IMR-90 (cell line): ENCODE data around the gene NUDCD2. TPM values are rescaled to one million over a fixed set of nuclear protein-coding genes. Genes with fewer than 3 reads are reported as not detected.
A peak's percentile ranks its signal among the peaks of the same experiment; 100 is the strongest.

ENCODE experiments used
- ATAC-seq: fragments of 200-7000 bp; cut with Tn5 transposase; 2 replicates; pipeline ENCODE4 v1.9.1; 2020; ENCODE audit warnings: low read depth, mild to moderate bottlenecking, moderate library complexity
- BruUV-seq: library from RNA; stranded (reverse); fragments of 400-500 nt; replicated peaks from 2 replicates; lab custom pipeline; 2021; lab: Mats Ljungman, UMichigan
- CTCF ChIA-PET: fragments of 300-600 bp; formaldehyde crosslinking; extraction: SDS; loops from one replicate; lab custom pipeline; 2021; ENCODE audit warnings: antibody characterized with exemption; lab: Yijun Ruan, JAX
- POLR2A ChIA-PET: fragments of 300-600 bp; sonication (Branson Sonifier 250); formaldehyde crosslinking; loops from one replicate; lab custom pipeline; 2022; ENCODE audit warnings: antibody characterized with exemption; ENCODE audit not compliant: unreplicated experiment; lab: Charles Lee
- DNase-seq: peaks from one replicate; pipeline ENCODE4 v3.0.0; 2013
- H2AFZ ChIP-seq: replicated peaks from 2 replicates; pipeline ENCODE3; 2013; ENCODE audit warnings: low read length, mild to moderate bottlenecking; ENCODE audit not compliant: poor library complexity
- H2AK5ac ChIP-seq: 2 replicates; pipeline ENCODE4 v1.6.1; 2013; ENCODE audit warnings: low read depth, low read length, inconsistent platforms
- H2AK9ac ChIP-seq: replicated peaks from 2 replicates; pipeline ENCODE3; 2013; ENCODE audit warnings: mild to moderate bottlenecking, low read depth, low read length, moderate library complexity; ENCODE audit not compliant: poor library complexity
- H2BK120ac ChIP-seq: 2 replicates; pipeline ENCODE4 v1.6.1; 2013; ENCODE audit warnings: low read depth, low read length, inconsistent platforms
- H2BK15ac ChIP-seq: 3 replicates; pipeline ENCODE4 v1.6.1; 2013; ENCODE audit warnings: low read depth, low read length, inconsistent platforms
- H2BK20ac ChIP-seq: 2 replicates; pipeline ENCODE4 v1.6.1; 2013; ENCODE audit warnings: low read depth, mild to moderate bottlenecking, inconsistent platforms, low read length, moderate library complexity
- H2BK5ac ChIP-seq: 2 replicates; pipeline ENCODE4 v1.6.1; 2013; ENCODE audit warnings: mild to moderate bottlenecking, low read depth, low read length, inconsistent platforms; ENCODE audit not compliant: poor library complexity, severe bottlenecking
- H3K14ac ChIP-seq: replicated peaks from 2 replicates; pipeline ENCODE4 v1.6.1; 2013; ENCODE audit warnings: low read depth, low read length, inconsistent platforms
- H3K18ac ChIP-seq: 2 replicates; pipeline ENCODE4 v1.6.1; 2013; ENCODE audit warnings: low read depth, low read length, control low read depth
- H3K23ac ChIP-seq: 2 replicates; pipeline ENCODE4 v1.6.1; 2013; ENCODE audit warnings: low read depth, low read length, inconsistent platforms
- H3K27ac ChIP-seq: 2 replicates; pipeline ENCODE4 v1.5.1; 2013; ENCODE audit warnings: mild to moderate bottlenecking, control low read depth, low read length; ENCODE audit not compliant: insufficient read depth
- H3K27me3 ChIP-seq: 2 replicates; pipeline ENCODE4 v1.6.1; 2013; ENCODE audit warnings: low read length; ENCODE audit not compliant: control insufficient read depth, insufficient read depth
- H3K36me3 ChIP-seq: 2 replicates; pipeline ENCODE4 v1.6.1; 2013; ENCODE audit warnings: low read length, mixed read lengths; ENCODE audit not compliant: control insufficient read depth, insufficient read depth
- H3K4ac ChIP-seq: 2 replicates; pipeline ENCODE4 v1.6.1; 2013; ENCODE audit warnings: low read depth, low read length, inconsistent platforms
- H3K4me1 ChIP-seq: 2 replicates; pipeline ENCODE4 v1.6.1; 2013; ENCODE audit warnings: low read length, mixed read lengths; ENCODE audit not compliant: control insufficient read depth, insufficient read depth
- H3K4me2 ChIP-seq: 2 replicates; pipeline ENCODE4 v1.6.1; 2013; ENCODE audit warnings: low read depth, mild to moderate bottlenecking, control low read depth, low read length, moderate library complexity
- H3K4me3 ChIP-seq: 2 replicates; pipeline ENCODE4 v1.5.1; 2013; ENCODE audit warnings: low read depth, mild to moderate bottlenecking, control low read depth, low read length, moderate library complexity; ENCODE audit not compliant: insufficient read depth
- H3K56ac ChIP-seq: 2 replicates; pipeline ENCODE4 v1.6.1; 2013; ENCODE audit warnings: low read length, inconsistent platforms; ENCODE audit not compliant: insufficient read depth; ENCODE audit errors: extremely low read depth
- H3K79me1 ChIP-seq, 2 experiments: 2 replicates each; pipeline ENCODE4 v1.6.1; 2013; ENCODE audit warnings: low read length in 2 of 2, inconsistent platforms in 1 of 2, low read depth in 1 of 2
- H3K9ac ChIP-seq: 2 replicates; pipeline ENCODE4 v1.6.1; 2013; ENCODE audit warnings: low read depth, low read length, control low read depth
- H3K9me1 ChIP-seq: 2 replicates; pipeline ENCODE4 v1.6.1; 2013; ENCODE audit warnings: low read length, inconsistent platforms; ENCODE audit not compliant: insufficient read depth
- H3K9me3 ChIP-seq: 2 replicates; pipeline ENCODE4 v1.6.1; 2013; ENCODE audit warnings: low read length; ENCODE audit not compliant: control insufficient read depth, insufficient read depth
- H4K20me1 ChIP-seq: 2 replicates; pipeline ENCODE4 v1.6.1; 2013; ENCODE audit warnings: low read length, inconsistent platforms; ENCODE audit not compliant: insufficient read depth
- H4K5ac ChIP-seq: 2 replicates; pipeline ENCODE4 v1.6.1; 2013; ENCODE audit warnings: mild to moderate bottlenecking, low read depth, low read length, control low read depth
- H4K8ac ChIP-seq, 2 experiments: 2 replicates each; pipeline ENCODE4 v1.6.1; 2013; ENCODE audit warnings: low read depth in 2 of 2, low read length in 2 of 2, control low read depth in 1 of 2, inconsistent platforms in 1 of 2
- H4K91ac ChIP-seq: 2 replicates; pipeline ENCODE4 v1.6.1; 2013; ENCODE audit warnings: low read depth, low read length, inconsistent platforms; ENCODE audit not compliant: insufficient read depth
- BHLHE40 ChIP-seq: fragments of 150-350 bp; IDR thresholded peaks from 2 replicates; pipeline ENCODE4 v1.6.1; 2016; ENCODE audit warnings: mild to moderate bottlenecking, low read depth, low read length
- CEBPB ChIP-seq: IDR thresholded peaks from 2 replicates; pipeline ENCODE4 v1.6.1; 2012; ENCODE audit warnings: low read depth, low read length, improper control_type of control experiment
- CHD1 ChIP-seq: IDR thresholded peaks from 2 replicates; pipeline ENCODE4 v1.6.1; 2012; ENCODE audit warnings: low read depth, low read length, improper control_type of control experiment
- CTCF ChIP-seq: conservative IDR thresholded peaks from 2 replicates; pipeline ENCODE4 v1.5.1; 2012; ENCODE audit warnings: mild to moderate bottlenecking, low read depth, low read length, improper control_type of control experiment
- ELK1 ChIP-seq: fragments of 150-350 bp; IDR thresholded peaks from 2 replicates; pipeline ENCODE4 v1.6.1; 2016; ENCODE audit warnings: low read depth, mild to moderate bottlenecking, low read length, moderate library complexity, borderline replicate concordance
- FOS ChIP-seq: fragments of 150-350 bp; IDR thresholded peaks from 2 replicates; pipeline ENCODE4 v1.6.1; 2016; ENCODE audit warnings: low read depth, low read length
- MAFK ChIP-seq: IDR thresholded peaks from 2 replicates; pipeline ENCODE4 v1.6.1; 2012; ENCODE audit warnings: low read depth, low read length, improper control_type of control experiment
- MAZ ChIP-seq: IDR thresholded peaks from 2 replicates; pipeline ENCODE4 v1.6.1; 2012; ENCODE audit warnings: low read depth, mild to moderate bottlenecking, low read length, improper control_type of control experiment, moderate library complexity, borderline replicate concordance
- MXI1 ChIP-seq: IDR thresholded peaks from 2 replicates; pipeline ENCODE4 v1.6.1; 2012; ENCODE audit warnings: low read depth, mild to moderate bottlenecking, low read length, moderate library complexity, borderline replicate concordance
- NFE2L2 ChIP-seq: fragments of 150-350 bp; IDR thresholded peaks from 2 replicates; pipeline ENCODE4 v1.6.1; 2016; ENCODE audit warnings: low read depth, mild to moderate bottlenecking, low read length
- POLR2A ChIP-seq: IDR thresholded peaks from 2 replicates; pipeline ENCODE4 v1.6.1; 2012; ENCODE audit warnings: mild to moderate bottlenecking, low read depth, low read length
- RAD21 ChIP-seq: IDR thresholded peaks from 2 replicates; pipeline ENCODE4 v1.6.1; 2012; ENCODE audit warnings: low read length, improper control_type of control experiment
- RCOR1 ChIP-seq: IDR thresholded peaks from 2 replicates; pipeline ENCODE4 v1.6.1; 2012; ENCODE audit warnings: mild to moderate bottlenecking, low read length, improper control_type of control experiment; ENCODE audit not compliant: insufficient replicate concordance
- RFX5 ChIP-seq: IDR thresholded peaks from 2 replicates; pipeline ENCODE4 v1.8.0; 2012; ENCODE audit warnings: low read depth, mild to moderate bottlenecking, low read length, moderate library complexity
- SMC3 ChIP-seq: fragments of 150-350 bp; IDR thresholded peaks from 2 replicates; pipeline ENCODE4 v1.6.1; 2016; ENCODE audit warnings: low read depth, mild to moderate bottlenecking, antibody characterized with exemption, low read length, moderate library complexity
- USF2 ChIP-seq: fragments of 150-350 bp; IDR thresholded peaks from 2 replicates; pipeline ENCODE4 v1.6.1; 2017; ENCODE audit warnings: mild to moderate bottlenecking, antibody characterized with exemption, low read length, low read depth
- WGBS, 2 experiments: methylation state at CpG; one replicate each; pipeline versions ENCODE4 v1.1.5 to v1.1.7; 2013; ENCODE audit warnings: missing lambda C conversion rate in 2 of 2; ENCODE audit not compliant: insufficient read length in 1 of 2; ENCODE audit errors: extremely low coverage in 2 of 2; 5-methylcytosine and 5-hydroxymethylcytosine counted together
- dilution Hi-C: fragments of 300-500 bp; cut with HindIII; formaldehyde crosslinking; loops from one replicate; pipeline ENCODE4 v1.14.3; 2018; ENCODE audit warnings: low sequenced_read_pairs; ENCODE audit not compliant: unreplicated experiment
- in situ Hi-C: fragments of 300-500 bp; cut with MboI; formaldehyde crosslinking; loops from 3 replicates; pipeline ENCODE4 v1.14.3; 2019; ENCODE audit warnings: low sequenced_read_pairs, inconsistent platforms, mixed read lengths
- intact Hi-C: fragments of 100-400 bp; cut with micrococcal nuclease; formaldehyde crosslinking; loops from 2 replicates; pipeline ENCODE4 v1.10.0; 2022
- polyA plus RNA-seq, 3 experiments: library from polyadenylated mRNA; depleted of rRNA; stranded (reverse); fragments of >200 nt; gene quantifications; 2 replicates each; pipeline ENCODE4 v1.2.3, GENCODE V29; 2012; ENCODE audit warnings: low replicate concordance in 1 of 3
- total RNA-seq: library from RNA; depleted of rRNA; stranded (reverse); fragments of >200 nt; gene quantifications from 2 replicates; pipeline ENCODE4 v1.2.3, GENCODE V29; 2012

The NUDCD2 gene
- total and polyA plus RNA-seq, 2 of the 4 experiments (the other 2 are of a cell fraction) = 3.0 to 3.5 TPM

- no peak overlapping the region for H3K18ac ChIP-seq
- no peak for ATAC-seq
- no peaks in the 10 kb centered on the region for H3K27me3 ChIP-seq
- H2BK120ac ChIP-seq = no peak overlapping the region
- H3K4me3 ChIP-seq = no peak overlapping the region
- no peak overlapping the region for H4K5ac ChIP-seq
- ChIA-PET POLR2A (no interaction called here), CTCF (interaction anchor here (0.7 kb wide), 1 partner anchor 131 kb away, joined by 3 read pairs; no protein-coding TSS in a partner anchor)
- no CpG with 5 or more reads among the region's 3 CpGs for WGBS, 2 experiments
- H3K56ac ChIP-seq = no peak overlapping the region
- no peak overlapping the region for H2BK5ac ChIP-seq
- peaks cover 5 to 13% of the 10 kb centered on the region in 2 experiments; a peak in 2 of 4 replicates for H3K79me1 ChIP-seq
- in situ Hi-C loops = no loop called here
- no peaks in the 10 kb centered on the region for H3K9me1 ChIP-seq
- H2BK15ac ChIP-seq = no peak overlapping the region
- DNase-seq = peak; percentile 47
- no peak overlapping the region for H2AFZ ChIP-seq
- no peaks in the 10 kb centered on the region for H3K9me3 ChIP-seq
- no peak overlapping the region for H2BK20ac ChIP-seq
- H4K8ac ChIP-seq = no peak overlapping the region
- TF ChIP-seq FOS (no peak), RFX5 (no peak), CTCF (no peak), MAFK (no peak), SMC3 (no peak), MAZ (no peak), RAD21 (no peak), CHD1 (no peak), ELK1 (no peak), POLR2A (no peak), CEBPB (no peak), USF2 (no peak), NFE2L2 (no peak), RCOR1 (no peak), MXI1 (no peak), BHLHE40 (no peak)
- no peaks in the 10 kb centered on the region for H3K4me1 ChIP-seq
- no peak overlapping the region for H3K9ac ChIP-seq
- no peak overlapping the region for H3K27ac ChIP-seq
- no peak overlapping the region for H4K91ac ChIP-seq
- no TSS peak for BruUV-seq
- no peak overlapping the region for H3K23ac ChIP-seq
- H3K4ac ChIP-seq = no peak overlapping the region
- H3K36me3 ChIP-seq = peaks cover 5% of the 10 kb centered on the region
- no peak overlapping the region; the same call in 1 of the 2 replicates for H3K4me2 ChIP-seq
- H4K20me1 ChIP-seq = peaks cover 12% of the 10 kb centered on the region; the same call in 1 of the 2 replicates
- H3K14ac ChIP-seq = no peak overlapping the region
- no peak overlapping the region for H2AK5ac ChIP-seq
- H2AK9ac ChIP-seq = no peak overlapping the region
- dilution Hi-C loops = no loop called here
- intact Hi-C loops = no loop called here
Observed at GRCh38 chr5:163434401-163434866, 25.5 kb downstream of the NUDCD2 start.
